NCI-H1048 (cell line): ENCODE measurements around the gene UFSP2.

Experiments used
- DNase-seq: peaks from one replicate; lab custom pipeline; 2025; lab: John Stamatoyannopoulos, UW

Gene UFSP2

GRCh38 chr4:185426960-185427688, 1.4 kb upstream of the UFSP2 start:
- DNase-seq: no peak

GRCh38 chr4:185424905-185425646, 688 bp downstream of the UFSP2 start:
- no peak for DNase-seq

- no peak for DNase-seq
These were observed 4.2 kb downstream of the UFSP2 start for GRCh38 chr4:185421366-185422124.

GRCh38 chr4:185416955-185417354, 8.8 kb downstream of the UFSP2 start:
- DNase-seq: no peak

GRCh38 chr4:185412412-185412811, 13.4 kb downstream of the UFSP2 start:
- no peak for DNase-seq

- no peak for DNase-seq
These were observed 13.9 kb downstream of the UFSP2 start for GRCh38 chr4:185411849-185412248.

GRCh38 chr4:185408432-185408831, 17.3 kb downstream of the UFSP2 start:
- no peak for DNase-seq

- no peak for DNase-seq
These were observed 20.3 kb downstream of the UFSP2 start for GRCh38 chr4:185405296-185405999.

- DNase-seq: no peak
These were observed 21.7 kb downstream of the UFSP2 start for GRCh38 chr4:185404031-185404430.

GRCh38 chr4:185399466-185399865, 26.3 kb downstream of the UFSP2 start:
- DNase-seq: no peak

GRCh38 chr4:185398618-185399017, 27.1 kb downstream of the UFSP2 start:
- no peak for DNase-seq

GRCh38 chr4:185396724-185397385, 28.9 kb downstream of the UFSP2 start, which contains the start of gene ANKRD37:
TSS of gene ANKRD37 (plus strand) at chr4:185396841. CDS start at chr4:185396924, 83 bp downstream.
- DNase-seq: no peak

GRCh38 chr4:185395956-185396723, 29.6 kb downstream of the UFSP2 start:
- peak; percentile 89 for DNase-seq

GRCh38 chr4:185395238-185395955, 30.4 kb downstream of the UFSP2 start, which contains the start of gene LRP2BP:
TSS of gene LRP2BP (minus strand) at chr4:185395924. CDS start at chr4:185378186, 17,738 bp downstream.
- no peak for DNase-seq

GRCh38 chr4:185394568-185395237, 31.1 kb downstream of the UFSP2 start:
- no peak for DNase-seq

GRCh38 chr4:185392156-185392555, 33.6 kb downstream of the UFSP2 start:
- no peak for DNase-seq

GRCh38 chr4:185390941-185391340, 34.8 kb downstream of the UFSP2 start:
- no peak for DNase-seq

GRCh38 chr4:185387957-185388356, 37.8 kb downstream of the UFSP2 start:
- no peak for DNase-seq

- DNase-seq: no peak
These were observed 40.8 kb downstream of the UFSP2 start for GRCh38 chr4:185384930-185385331.
